Stimulated activated CD8-positive, alpha-beta memory T cell treated with anti-CD3 and anti-CD28 coated beads, Interleukin-7, amount 100 ng/mL, for 4 hours (primary cell): ENCODE measurements around the gene LRP3.
"Not testable (repeated sequence)": the region's sequence is repeated elsewhere in the genome, so short reads cannot be mapped to it uniquely, and the experiment has no call there.

Source experiments
- DNase-seq, 2 donors: peaks; one replicate each; pipeline ENCODE4 v3.0.0-alpha.2; 2020; ENCODE audit warnings: low read depth in 2 of 2

Gene LRP3

GRCh38 chr19:33216198-33216830, 22.2 kb downstream of the LRP3 start:
- no peak for DNase-seq

GRCh38 chr19:33217881-33218280, 23.8 kb downstream of the LRP3 start:
- DNase-seq = no peak

GRCh38 chr19:33219261-33219815, 25.2 kb downstream of the LRP3 start:
- no peak for DNase-seq

GRCh38 chr19:33220115-33220514, 26.0 kb downstream of the LRP3 start:
- DNase-seq = no peak

- no peak for DNase-seq
Measured at GRCh38 chr19:33220735-33221134, 26.6 kb downstream of the LRP3 start.

- DNase-seq = no peak
Measured at GRCh38 chr19:33221638-33222037, 27.5 kb downstream of the LRP3 start.

GRCh38 chr19:33222255-33222654, 28.1 kb downstream of the LRP3 start:
- DNase-seq = not testable (repeated sequence)

- no peak for DNase-seq
Measured at GRCh38 chr19:33224694-33225457, 30.7 kb downstream of the LRP3 start.

- DNase-seq = no peak
Measured at GRCh38 chr19:33225458-33225926, 31.4 kb downstream of the LRP3 start, which contains the start of gene SLC7A10. SLC7A10 (minus strand) TSS chr19:33225850; CDS start chr19:33225703, 147 bp downstream.

- no peak for DNase-seq
Measured at GRCh38 chr19:33226550-33227241, 32.6 kb downstream of the LRP3 start.

GRCh38 chr19:33227242-33227650, 33.1 kb downstream of the LRP3 start:
- DNase-seq = no peak

GRCh38 chr19:33227870-33228599, 33.9 kb downstream of the LRP3 start:
- no peak for DNase-seq

- no peak for DNase-seq
Measured at GRCh38 chr19:33229962-33230361, 35.8 kb downstream of the LRP3 start.

GRCh38 chr19:33231511-33231910, 37.4 kb downstream of the LRP3 start:
- DNase-seq = no peak

GRCh38 chr19:33232656-33233055, 38.5 kb downstream of the LRP3 start:
- DNase-seq = no peak

- no peak for DNase-seq
Measured at GRCh38 chr19:33233056-33233873, 39.1 kb downstream of the LRP3 start.

GRCh38 chr19:33234092-33234491, 40.0 kb downstream of the LRP3 start:
- no peak for DNase-seq

GRCh38 chr19:33234736-33235135, 40.6 kb downstream of the LRP3 start:
- DNase-seq = no peak

- peak; percentile 56 to 64 for DNase-seq
Measured at GRCh38 chr19:33235269-33235995, 41.3 kb downstream of the LRP3 start.

GRCh38 chr19:33235996-33236350, 41.8 kb downstream of the LRP3 start:
- DNase-seq = no peak
